C4-2B (cell line): Measurements from ENCODE around the gene GTPBP8.

Experiments
- H3K27ac ChIP-seq: fragments of 450-650 bp; 2 replicates; pipeline ENCODE4 v1.5.1; 2017
- CTCF ChIP-seq: fragments of 450-650 bp; conservative IDR thresholded peaks from 2 replicates; pipeline ENCODE4 v1.5.1; 2017; ENCODE audit warnings: mild to moderate bottlenecking
- ZFX ChIP-seq: fragments of 450-650 bp; IDR thresholded peaks from 2 replicates; pipeline ENCODE4 v1.6.1; 2017

The GTPBP8 gene

GRCh38 chr3:112990672-112991602 lies at the start of gene GTPBP8:
Gene GTPBP8, plus strand, starts transcription at chr3:112990984. Its CDS starts 16 bp downstream, at chr3:112991000.
- H3K27ac ChIP-seq = peak within 1 kb of the TSS; percentile 88
- no peak for TF ChIP-seq ZFX
- no peak for TF ChIP-seq CTCF

GRCh38 chr3:112948346-112948838 lies 42.4 kb upstream of the GTPBP8 start:
- TF ChIP-seq ZFX (no peak), CTCF (no peak)

GRCh38 chr3:112956351-112956750 lies 34.4 kb upstream of the GTPBP8 start:
- TF ChIP-seq ZFX (no peak), CTCF (no peak)
- H3K27ac ChIP-seq = no peak overlapping the region

More at GRCh38 chr3:112948346-112948838, 42.4 kb upstream of the GTPBP8 start:
- H3K27ac ChIP-seq = no peak overlapping the region

GRCh38 chr3:112958811-112959560 lies 31.8 kb upstream of the GTPBP8 start:
- no peak overlapping the region for H3K27ac ChIP-seq
- no peak for TF ChIP-seq ZFX

GRCh38 chr3:112963683-112964082 lies 27.1 kb upstream of the GTPBP8 start:
- no peak for TF ChIP-seq CTCF
- TF ChIP-seq ZFX = no peak
- no peak overlapping the region for H3K27ac ChIP-seq

- TF ChIP-seq CTCF = no peak
- TF ChIP-seq ZFX = no peak
- H3K27ac ChIP-seq = no peak overlapping the region
Observed at GRCh38 chr3:112965656-112966055, 25.1 kb upstream of the GTPBP8 start.

- no peak overlapping the region for H3K27ac ChIP-seq
- no peak for TF ChIP-seq CTCF
- no peak for TF ChIP-seq ZFX
Observed at GRCh38 chr3:112966633-112967032, 24.2 kb upstream of the GTPBP8 start.
